NCI-H1092 (cell line): Measurements from ENCODE around the gene CFAP57.

Experiments used
- DNase-seq: peaks from one replicate; lab custom pipeline; 2025; lab: John Stamatoyannopoulos, UW

Gene CFAP57

DNA sequence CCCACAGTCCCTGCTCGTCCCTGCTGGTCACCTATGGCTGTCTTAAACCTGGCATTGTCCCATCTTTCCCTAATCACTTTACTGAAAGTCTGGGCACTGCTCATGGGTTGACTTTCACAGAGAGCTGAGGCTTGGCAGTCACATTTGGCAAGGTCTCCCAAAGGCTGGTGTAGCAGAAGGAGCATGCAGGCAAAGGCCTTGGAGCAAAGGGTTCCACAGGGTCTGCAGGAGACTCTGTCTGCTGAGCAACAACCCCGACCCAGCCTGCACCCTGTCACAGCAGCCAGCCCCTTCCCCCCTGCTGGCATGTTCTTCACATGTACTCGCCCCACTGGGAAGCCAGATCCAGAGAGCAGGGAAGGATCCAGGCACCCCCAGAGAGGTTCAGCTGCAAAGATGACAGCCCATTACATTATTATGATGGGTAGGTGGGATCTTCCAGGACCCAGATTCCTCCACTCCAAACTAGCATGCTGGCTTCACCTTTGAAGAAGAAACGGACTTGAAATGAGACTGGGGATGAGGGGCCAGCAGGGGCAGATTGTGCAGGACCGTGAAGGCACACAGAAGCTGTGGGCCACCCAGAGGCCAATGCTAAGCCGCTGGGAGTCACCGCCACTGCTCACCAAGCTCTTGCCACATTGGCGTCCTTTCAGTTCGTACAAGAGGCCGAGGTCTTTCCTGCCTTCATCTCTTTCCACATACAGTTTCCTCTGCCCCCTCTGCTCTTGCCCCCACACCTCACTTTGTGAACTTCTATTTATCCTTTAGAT is 83.5 kb downstream of the CFAP57 start:
- no peak for DNase-seq

DNA sequence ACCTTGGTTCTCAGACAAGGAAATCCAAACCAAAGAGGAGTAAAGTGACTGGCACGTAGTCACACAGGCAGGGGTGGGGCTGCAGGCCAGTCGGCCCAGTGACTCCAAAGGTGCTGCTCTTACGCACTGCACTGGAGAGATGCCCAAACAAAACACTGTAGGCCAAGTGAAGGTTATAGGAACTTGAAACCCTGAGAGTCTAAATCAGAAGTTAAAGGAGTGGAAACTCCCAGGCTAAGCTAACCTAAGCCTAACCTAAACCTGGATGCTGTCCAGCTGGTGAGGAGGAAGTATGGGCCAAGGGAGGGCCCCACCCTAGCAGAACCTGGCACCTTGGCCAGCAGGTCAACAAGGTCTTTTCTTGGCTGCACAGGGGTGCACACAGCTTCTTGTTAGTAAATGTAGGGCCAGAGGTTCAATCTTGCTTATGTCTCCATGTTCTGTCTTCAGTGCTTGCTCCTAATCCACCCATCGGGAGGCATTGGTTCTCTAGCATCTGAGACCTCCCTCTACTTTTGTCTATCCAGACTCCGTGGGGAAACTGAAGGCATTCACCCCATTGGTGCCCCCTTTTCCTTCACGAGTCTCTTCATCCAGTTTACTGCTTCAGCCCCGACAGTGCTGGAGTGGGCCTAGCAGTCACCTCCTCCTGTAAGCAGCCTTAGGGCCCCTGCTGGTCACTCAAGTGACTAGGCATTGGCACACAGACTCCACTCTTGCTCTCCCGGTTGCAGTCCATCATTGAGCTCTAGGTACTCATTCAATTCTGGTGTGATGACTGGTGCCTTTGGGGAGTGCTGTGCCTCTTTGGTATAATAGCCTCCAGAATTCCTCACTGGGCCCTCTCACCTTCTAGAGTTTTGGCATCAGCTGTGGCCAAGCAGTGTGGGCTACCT is 84.8 kb downstream of the CFAP57 start:
- no peak for DNase-seq

DNA sequence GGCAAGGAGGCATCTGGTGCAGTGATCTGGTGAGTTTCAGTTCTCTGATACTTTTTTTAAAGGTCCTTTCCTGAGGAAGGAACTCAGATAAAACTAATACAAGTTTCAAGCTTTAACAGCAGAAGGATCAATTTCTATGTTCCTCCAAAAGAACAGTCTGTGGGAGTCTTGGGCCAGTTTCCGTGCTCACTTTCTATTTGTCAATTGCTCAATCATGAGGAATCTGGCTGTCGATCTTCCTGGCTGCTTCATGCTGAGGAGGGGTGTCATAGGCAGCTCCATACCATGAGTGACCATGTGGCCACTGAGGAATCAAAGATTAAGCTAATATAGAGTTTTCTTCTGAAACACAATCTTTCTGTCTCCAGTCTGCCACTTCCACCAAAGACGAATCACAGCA is 86.2 kb downstream of the CFAP57 start:
- no peak for DNase-seq

DNA sequence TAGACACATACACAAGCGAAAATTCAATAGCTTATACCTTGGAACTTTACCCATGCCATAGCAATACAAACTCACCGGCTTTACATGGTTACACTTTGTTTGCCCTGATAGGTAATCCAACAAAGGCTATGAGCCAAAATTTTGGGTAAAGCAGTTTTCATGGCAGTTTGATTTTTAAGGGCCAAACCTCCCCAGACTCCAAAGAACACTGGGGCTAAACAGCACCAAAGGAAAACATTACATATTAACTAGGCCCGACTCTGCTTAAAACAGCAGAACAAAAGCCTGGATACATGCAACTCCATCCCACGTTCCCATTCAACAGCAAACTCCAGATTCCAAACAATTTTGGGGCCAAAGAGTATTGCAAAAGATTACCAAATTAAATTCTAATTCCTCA is 93.3 kb downstream of the CFAP57 start:
- DNase-seq = no peak

DNA sequence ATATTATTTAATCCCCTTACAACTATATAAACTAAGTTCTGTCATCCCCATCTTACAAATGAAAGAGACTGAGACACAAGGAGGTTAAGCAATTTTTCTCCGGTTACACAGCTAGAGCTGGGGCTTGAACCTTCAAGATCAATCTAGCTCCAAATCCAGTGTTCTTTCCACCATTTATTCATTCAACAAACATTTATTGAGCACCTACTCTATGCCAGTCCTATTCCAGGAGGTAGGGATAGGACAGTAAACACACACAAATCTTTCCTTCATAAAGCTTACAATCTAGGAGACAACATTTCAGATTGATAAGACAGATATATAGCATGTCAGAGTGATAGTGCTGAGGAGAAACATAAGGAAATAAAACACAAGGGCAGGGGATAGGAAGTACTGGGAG is 94.8 kb downstream of the CFAP57 start:
- DNase-seq = no peak

DNA sequence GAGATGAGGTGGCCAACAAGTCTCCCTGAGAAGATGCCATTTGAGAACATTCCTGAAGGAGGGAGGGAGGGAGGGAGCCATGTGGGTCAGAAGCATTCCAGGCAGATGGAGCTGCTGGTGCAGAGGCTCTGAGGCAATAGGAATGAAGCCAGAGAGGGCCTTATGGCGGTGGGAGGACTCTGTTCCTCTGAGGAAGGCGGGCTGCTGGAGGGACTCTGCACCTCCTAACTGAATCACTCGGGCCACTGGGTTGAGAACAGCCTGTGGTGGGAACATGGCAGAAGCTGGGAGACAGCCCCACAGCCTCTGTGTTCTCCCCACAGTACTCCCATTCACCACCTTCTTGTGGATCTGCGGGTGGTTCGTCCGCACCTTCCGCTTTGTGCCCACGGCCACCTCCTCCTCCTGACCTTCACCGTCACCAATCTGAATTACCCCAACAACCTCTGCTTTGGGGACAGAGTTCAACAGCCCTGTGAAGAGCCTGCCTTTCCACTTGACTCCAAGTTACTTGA is 95.2 kb downstream of the CFAP57 start:
- no peak for DNase-seq

DNA sequence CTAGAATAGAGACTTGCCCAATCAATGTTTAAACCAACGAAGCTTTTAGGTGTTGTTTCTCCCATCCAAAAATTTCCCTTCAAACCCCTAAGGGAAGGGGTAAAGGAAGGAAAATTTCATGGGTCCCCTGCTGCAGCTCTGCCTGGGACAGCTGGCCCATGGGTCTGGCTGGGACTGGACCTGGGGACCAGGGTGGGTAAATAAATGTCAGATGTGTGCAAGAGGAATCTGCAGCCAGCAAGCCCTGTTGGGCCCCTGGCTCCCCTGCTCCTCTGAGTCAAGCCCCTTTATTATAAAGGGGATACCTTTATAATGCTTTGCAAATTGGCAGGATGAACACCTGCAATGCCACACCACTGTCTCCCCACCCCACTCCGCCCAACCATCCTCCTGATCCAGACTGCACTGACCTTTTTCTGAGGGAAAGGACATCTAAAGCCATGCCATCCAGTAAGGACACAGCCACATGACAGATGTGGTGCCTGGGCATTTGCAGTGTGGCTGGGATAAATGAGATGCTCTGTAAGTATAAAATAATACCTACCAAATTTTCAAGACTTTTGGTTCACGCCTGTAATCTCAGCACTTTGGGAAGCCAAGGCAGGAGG is 95.8 kb downstream of the CFAP57 start:
- DNase-seq = no peak

DNA sequence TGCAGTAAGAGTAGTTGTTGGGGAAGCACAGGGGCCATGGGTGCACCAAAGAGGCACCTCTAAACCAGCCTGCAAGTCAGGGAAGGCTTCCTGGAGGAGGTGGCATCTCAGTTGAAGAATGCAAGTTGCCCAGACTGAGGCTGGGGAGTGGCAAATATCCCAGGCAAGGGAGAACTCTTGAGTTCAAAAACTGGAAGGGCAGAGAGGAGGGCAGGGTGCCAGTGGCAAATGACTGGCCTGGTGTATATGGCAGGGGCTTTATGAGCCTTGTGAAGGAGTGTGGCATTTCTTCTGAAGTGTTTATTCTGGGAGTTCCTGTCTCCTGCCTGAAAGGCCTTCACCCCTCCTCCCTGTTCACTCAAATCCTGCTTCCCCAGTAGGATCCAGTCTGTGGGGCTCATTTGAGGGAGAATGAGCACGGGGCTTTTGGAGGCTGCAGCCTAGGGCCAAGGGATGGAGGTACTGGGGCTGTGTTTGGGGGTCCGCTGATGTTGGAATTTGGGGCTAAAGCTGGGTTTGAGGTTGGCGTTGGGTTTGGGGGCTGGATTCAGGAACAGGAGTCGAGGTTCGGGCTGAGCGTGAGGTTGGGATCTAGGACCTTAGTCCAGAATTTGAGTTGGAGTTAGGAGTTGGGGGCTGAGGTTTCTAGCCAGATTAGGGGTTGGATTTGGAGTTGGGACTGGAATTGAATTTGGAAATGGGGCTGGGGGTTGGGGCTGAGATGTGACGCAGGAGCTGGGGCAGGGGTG is 97.7 kb downstream of the CFAP57 start, which contains the start of gene TMEM125:
TSS of gene TMEM125 (plus strand) at position 357 of the 749 bp plus-strand sequence. CDS start 2,740 bp downstream, outside the sequence.
- DNase-seq = no peak

DNA sequence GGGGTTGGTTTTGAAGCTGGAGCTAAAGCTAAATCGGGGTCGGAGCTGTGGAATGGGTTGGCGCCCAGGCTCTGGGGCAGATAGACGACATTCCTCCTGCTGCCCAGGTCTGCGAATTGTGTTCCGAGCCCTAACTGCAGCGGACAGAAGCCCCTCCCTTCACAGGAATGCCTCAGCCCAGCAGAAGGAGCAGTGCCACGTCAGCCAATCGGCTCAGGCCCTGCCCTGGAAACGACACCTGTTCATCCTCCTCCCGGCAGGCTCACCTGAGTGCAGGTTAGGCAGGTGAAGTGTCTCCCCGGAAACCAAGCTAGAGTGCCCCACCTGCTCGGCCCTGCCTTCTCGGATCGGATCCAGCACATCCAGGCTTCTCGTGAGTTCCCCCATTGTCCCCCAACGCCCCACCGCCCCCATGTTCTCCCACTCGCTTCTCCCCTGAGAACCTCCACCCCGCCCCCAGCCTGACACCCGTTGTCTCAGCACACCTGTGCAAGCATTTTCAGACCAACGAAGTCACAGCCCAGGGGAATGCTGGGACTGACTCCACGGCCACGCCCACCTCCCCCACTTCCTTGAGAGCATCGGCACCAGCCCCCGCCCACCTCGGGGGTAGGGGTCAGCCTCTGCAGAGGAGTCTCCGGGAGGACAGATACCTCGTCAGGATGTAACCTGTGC is 98.4 kb downstream of the CFAP57 start:
- no peak for DNase-seq

DNA sequence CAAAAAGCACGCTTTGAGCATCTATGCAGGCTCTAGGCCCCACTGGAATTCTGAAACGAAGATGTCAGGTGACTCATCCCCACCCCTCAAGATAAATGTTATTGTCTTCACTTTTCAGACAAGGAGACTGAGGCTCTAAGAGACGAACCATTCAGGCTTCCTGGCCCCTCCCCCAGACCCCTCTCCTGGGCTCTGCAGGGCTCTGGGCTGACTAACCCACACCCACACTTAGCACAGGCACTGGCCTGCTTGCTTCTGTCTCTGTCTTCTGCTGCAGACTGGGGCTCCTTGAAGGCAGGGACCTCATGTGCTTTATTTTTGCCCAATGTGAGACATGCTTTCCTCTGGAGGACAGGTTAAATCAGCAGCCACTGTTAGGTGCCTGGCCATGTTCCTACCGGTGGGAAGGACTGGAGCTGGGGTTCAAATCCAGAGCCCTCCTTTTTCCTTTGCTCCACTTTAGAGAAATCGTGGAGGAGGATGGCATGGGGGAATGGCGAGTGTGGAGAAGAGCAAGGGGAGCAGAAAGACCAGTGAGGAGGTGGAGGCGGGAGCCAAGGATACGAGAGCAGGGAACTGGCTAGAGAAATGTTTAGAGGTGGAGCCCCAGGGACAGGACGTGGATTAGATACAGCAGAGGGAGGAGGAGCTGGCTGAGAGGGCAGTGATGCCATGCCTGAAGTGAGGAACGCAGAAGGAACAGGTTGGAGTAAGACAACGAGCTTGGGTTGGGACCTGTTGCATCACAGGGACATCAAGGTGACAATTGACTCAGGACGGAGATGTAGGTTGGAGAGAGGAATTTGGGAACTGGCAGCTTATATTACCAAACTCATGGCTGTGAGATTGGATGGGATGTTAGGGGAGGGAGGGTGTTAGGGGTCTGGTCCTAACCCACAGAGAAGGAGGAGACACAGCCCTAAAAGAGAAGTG is 99.3 kb downstream of the CFAP57 start:
- DNase-seq = no peak

DNA sequence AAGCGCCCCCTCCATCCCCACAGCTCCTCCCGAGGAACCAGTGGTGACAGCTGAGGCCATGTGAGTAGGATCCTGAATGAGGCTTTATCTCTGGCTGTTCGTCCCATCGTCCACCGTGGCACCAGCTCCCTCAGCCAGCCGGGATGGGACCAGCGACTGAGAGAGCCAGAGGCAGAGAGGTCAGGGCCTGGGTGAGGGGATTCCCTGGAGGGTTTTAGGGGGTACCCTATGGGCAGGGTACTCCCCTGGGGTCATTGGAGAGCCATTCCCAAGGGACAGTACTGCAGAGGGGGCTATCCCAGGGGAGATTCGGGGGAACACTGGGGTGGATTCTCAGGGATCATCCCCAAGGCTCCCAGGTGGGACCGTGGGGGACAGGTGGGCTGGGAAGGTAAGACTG is 100.0 kb downstream of the CFAP57 start:
- no peak for DNase-seq

DNA sequence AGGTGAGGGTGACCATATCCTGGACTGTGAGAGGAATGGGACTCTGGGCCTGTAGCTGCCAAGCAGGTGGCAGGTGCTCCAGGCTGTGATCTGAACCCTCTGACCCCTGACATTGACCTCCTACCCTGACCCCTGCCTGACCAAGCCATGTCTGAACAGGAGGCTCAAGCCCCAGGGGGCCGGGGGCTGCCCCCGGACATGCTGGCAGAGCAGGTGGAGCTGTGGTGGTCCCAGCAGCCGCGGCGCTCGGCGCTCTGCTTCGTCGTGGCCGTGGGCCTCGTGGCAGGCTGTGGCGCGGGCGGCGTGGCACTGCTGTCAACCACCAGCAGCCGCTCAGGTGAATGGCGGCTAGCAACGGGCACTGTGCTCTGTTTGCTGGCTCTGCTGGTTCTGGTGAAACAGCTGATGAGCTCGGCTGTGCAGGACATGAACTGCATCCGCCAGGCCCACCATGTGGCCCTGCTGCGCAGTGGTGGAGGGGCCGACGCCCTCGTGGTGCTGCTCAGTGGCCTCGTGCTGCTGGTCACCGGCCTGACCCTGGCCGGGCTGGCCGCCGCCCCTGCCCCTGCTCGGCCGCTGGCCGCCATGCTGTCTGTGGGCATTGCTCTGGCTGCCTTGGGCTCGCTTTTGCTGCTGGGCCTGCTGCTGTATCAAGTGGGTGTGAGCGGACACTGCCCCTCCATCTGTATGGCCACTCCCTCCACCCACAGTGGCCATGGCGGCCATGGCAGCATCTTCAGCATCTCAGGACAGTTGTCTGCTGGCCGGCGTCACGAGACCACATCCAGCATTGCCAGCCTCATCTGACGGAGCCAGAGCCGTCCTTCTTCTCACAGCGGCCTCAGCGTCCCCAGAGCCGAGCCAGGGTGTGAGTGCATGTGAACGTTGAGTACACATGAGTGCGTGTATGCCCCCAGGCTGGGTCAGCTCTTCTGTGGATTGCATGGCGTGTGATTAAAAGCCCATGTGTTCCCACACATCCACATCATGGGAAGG is 100.7 kb downstream of the CFAP57 start:
- no peak for DNase-seq

DNA sequence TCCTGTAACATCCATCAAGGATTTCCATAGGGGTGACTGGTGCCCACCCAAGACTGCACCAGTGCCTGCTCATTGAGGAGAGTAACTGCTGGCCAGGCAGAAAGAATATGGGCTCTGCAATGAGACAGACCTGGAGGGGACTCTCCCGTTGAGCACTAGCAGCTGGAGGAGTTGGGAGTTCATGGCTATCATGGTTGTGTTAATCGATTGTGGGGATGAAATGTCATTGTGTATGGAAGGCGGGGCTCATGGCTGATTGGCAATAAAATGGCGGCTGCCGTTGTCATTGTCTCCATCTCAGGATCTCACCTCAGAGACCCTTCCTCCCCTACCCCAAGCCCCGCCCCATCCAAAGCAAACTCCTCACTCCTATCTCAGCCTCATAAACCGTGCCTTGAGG is 101.6 kb downstream of the CFAP57 start:
- DNase-seq = no peak

DNA sequence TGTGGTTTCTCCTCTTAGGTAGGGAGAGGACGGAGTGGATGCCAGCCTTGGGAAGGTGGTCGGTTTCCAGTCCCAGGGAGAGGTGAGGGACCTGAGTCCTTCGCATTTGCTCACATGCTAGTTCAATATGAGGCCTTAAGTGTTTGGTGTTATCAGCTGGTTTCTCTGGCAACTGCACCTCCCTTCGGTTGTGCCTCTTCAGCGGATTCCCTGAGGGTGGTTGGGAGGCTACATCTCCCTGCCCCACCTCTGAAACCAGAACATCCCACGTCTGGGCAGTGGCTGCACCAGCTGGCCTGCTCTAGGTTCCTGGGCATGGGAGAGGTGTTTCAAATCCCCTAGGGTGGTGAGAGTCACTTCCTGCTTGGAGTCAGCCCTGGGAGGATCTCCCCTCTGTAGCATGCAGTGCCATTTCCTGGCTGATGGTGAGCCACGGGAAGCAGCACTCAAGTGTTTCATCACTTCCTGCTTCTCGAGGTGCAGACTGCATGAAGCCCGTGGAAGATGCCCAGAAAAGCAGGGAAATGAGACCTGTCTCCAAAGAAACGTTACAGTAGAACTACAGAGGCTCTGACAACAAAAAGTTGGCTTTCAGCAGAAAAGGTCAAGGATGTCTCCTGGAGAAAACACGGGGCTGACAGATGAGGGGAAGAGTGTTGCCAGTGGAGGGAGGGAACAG is 102.1 kb downstream of the CFAP57 start:
- DNase-seq = no peak

DNA sequence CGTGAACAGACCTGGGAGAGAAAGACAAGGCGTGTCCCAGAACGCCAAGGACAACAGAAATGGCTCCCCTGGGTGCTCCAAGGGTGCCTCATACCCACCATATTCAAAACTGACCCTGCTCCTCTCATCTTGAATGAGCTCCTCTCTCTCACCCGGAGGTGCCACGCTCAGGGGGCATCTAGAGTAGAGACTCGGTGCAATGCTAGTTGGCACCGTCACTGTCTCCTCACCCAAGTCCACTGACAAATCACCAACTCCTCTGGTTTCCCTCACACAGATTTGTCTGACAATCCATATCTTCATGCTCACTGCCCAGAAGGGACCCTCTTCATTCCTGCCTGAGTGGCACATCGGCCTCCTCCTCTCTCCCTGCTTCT is 102.7 kb downstream of the CFAP57 start:
- DNase-seq = no peak

DNA sequence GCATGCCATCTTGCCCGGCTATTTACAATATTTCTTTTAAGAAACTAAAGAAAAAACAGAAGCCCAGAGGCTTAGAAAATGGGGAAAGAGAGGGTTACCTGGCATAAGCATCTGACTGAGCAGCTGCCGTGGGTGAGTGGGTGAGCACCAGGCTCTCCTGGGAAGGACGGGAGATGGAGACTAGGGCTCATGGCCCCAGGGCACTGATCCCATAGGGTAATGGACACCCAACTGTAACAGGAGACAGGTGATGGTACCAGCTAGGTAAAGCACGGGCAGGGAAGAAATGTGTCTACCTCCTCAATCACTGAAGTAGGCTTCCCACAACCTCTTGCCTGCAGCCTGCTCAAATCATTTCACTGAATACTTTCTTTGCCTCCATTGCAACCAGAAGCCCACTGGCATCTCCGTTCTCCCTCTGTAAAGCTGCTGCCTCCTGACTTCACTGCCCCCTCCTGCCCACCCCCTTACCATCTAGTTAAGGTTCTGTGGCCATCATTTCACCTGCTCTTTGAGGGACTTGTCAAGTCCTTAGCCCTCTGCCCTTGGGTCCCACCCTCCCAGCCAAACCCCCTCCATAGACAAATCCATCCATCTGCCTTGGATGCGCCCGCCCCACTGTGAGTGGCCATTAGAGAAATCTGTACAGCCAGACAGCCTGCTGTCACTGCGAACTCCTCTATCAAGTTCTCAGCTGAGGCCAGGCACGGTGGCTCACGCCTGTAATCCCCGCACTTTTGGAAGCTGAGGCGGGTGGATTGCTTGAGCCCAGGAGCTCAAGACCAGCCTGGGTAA is 103.9 kb downstream of the CFAP57 start:
- DNase-seq = no peak

DNA sequence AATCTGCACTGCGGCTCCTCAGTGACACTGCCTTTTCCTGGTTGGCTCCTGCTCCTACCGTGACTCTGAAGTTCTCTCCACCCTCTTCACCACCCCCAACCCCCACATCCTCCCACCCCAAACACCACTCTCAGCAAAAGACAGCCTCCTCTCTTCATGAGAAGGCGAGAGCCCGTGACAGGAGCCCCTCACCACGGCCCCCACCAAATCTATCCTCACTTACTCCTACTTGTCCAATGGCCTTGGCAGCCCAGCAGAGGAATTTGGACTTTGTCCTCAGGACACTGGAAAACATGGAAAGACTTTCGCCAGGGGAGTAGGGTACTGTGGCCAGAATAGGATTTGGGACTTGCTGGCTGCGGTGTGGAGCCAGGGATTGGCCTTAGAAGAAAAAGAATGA is 104.5 kb downstream of the CFAP57 start:
- no peak for DNase-seq
